GM12891 (cell line): ENCODE results near the gene RGS16.

Source experiments
- POLR2A ChIP-seq: IDR thresholded peaks from 2 replicates; pipeline ENCODE4 v1.6.1; 2011; ENCODE audit warnings: low read depth, low read length, control low read depth
- POLR2AphosphoS5 ChIP-seq: IDR thresholded peaks from 2 replicates; pipeline ENCODE4 v1.6.1; 2011; ENCODE audit warnings: low read depth, low read length, control low read depth
- TAF1 ChIP-seq: IDR thresholded peaks from 2 replicates; pipeline ENCODE4 v1.6.1; 2011; ENCODE audit warnings: low read depth, low read length, control low read depth

DNA sequence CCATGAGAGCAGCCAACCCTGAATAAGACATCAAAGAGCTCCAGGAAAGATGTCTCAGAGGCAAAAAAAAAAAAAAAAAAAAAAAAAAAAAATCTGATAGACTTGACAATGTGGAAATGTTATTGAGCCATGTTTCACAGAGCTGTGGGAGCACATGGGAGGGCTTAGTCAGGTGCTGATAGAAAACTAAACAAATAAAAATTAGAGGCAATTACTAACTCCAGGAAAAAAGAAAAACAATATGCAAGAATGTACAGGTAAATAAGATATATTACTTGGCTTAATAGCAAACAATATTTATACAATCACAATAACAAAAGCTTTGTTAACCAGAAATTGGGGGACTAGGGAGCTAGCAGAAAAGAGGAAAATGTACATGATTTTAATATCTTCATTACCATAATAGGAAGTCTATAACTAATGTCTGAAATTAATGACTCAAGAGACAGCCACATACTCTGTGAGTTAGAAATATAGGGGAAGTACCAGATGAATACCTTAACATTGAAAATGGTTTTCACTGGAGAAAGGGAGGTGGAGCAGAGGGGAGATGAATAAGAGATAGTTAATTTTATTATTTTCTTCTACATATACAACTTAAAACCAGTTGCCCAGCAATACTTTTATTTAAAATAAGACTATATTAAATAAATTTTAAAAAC, 16.9 kb upstream of the RGS16 start:
- TF ChIP-seq POLR2AphosphoS5: no peak
- TF ChIP-seq POLR2A: no peak
- TF ChIP-seq TAF1: no peak
